Activated CD8-positive, alpha-beta memory T cell treated with anti-CD3 and anti-CD28 coated beads, Interleukin-2, amount 50 U/mL, for 4 hours (primary cell): ENCODE data around the gene FAM222B.
"Not testable (repeated sequence)": the region's sequence is repeated elsewhere in the genome, so short reads cannot be mapped to it uniquely, and the experiment has no call there.

Experiments used
- DNase-seq: peaks from one replicate; pipeline ENCODE4 v3.0.0-alpha.2; 2020

Gene FAM222B

GRCh38 chr17:28839221-28839620 lies 3.4 kb downstream of the FAM222B start:
- DNase-seq: no peak

GRCh38 chr17:28836541-28836940 lies 6.0 kb downstream of the FAM222B start:
- DNase-seq: not testable (repeated sequence)

- no peak for DNase-seq
Observed at GRCh38 chr17:28834420-28834819, 8.2 kb downstream of the FAM222B start.

GRCh38 chr17:28828294-28829040 lies 14.1 kb downstream of the FAM222B start:
- no peak for DNase-seq

- DNase-seq: no peak
Observed at GRCh38 chr17:28827672-28828071, 14.9 kb downstream of the FAM222B start.

DNA sequence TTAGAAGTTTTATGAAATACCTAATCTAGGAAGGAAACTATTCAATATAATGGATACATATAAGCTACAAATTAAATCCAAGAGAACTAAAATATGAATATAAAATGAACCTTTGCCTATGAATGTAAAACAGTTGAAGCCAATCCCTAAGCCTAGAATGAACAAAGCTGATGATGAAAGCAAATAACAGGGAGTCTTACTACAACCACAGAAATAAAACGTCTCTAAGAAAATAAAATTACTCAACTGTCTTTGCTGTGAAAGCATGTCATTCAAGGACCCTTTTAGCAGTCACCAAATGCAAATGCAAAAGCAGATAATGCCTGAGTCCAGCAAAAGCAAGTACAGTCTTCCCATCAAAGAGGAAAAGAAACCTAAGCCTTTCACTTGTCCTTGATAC lies 23.0 kb downstream of the FAM222B start:
- no peak for DNase-seq

DNA sequence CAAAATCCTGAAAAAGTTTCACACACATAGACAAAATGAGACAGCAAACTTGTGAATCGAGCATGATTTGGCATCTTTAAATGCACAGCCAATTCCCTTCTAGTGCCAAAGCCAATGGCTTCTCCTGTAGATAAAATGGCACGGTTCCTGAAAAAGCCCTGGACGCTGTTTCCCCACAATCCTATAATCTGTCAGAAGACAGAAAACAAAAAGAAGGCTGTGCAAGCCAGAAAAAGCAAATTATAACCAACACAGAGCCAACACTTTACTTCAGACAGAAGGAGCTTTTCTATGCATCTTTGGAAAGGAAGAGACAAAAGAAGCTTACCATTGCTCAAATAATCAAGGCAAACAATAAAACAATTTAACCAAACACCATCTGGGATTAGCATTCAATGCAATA lies 23.8 kb downstream of the FAM222B start:
- no peak for DNase-seq

GRCh38 chr17:28816540-28816939 lies 26.1 kb downstream of the FAM222B start:
- no peak for DNase-seq

DNA sequence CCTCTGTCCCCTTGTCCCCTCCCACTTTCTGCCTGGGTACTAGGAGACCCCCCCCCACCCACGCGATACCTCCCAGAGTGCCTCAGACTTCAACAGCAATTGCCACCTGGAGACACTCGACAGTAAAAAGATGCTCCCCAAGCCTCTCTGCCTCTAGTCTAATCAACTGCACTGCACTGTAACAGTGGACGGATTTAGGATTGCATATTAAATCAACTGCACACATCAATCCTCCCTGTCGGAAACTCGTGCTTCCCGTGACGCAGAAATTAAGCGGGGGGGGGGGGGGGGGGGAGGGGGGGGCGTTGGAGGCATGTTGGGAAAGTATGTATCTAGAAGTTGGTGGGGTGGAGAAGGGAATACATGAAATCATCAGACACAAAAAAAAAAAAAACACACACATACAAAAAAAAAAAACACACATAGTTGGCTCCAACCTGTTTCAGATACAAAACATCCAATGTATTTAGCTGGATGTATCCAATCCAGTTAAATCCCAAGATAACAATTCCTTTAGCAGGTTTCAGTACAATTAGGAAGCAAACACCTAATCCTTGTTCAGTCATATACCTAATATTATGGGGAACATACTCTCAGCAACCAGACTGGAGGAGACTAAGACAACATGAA lies 29.7 kb downstream of the FAM222B start:
- DNase-seq: no peak

DNA sequence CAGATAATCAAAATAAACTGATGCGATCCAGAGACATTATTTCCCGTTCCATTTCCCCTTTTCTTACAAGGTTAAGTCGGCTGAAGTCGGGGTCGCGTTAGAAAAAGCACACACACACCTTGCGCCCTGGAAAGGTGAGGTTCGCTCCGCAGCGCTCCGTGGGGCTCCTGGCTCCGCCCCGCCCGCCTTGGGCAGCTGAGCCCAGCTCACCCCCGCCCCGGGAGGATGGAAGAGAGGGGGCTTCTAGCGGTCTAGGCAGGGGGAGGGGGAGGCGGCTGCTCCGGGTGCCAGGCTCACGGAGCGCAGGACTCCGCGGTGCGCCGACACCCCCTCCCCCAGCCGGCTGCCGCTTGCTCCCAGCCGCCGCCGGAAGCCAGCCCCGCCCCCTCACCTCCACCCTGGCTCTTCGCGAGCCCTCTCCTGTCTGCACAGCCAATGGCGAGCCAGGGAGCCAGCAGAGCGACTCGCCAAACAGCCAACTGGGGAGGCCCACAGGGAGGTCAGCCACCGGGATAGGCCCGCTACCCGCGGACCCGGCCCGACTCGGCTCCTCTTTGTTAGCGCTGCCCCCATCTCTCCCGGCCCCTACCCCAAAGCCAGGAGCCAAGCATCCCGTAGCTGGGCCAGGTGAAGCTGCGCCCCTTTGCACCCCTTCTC lies 30.4 kb downstream of the FAM222B start:
- DNase-seq: peak; percentile 94

DNA sequence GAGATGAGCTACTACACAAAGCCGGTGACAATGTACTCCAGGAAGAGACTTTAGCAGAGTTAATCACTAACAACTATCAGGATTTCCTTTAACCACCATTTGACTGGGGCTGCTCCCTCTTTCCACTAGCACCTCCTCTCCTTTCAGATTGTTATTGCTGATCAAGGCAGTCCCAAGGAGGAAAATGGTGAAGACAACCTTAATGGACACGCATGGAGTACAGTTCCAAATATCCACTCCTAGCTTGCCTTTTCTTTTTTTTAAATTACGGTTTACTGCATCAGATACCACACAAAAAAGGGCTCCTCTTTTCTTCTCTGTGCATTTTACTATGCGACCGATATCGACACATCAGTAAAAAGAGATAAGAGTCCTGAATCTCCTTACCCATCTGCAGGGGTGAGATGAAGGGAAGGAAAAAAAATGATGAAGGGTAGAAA lies 30.9 kb downstream of the FAM222B start:
- DNase-seq: no peak

GRCh38 chr17:28810437-28810836 lies 32.2 kb downstream of the FAM222B start:
- no peak for DNase-seq

DNA sequence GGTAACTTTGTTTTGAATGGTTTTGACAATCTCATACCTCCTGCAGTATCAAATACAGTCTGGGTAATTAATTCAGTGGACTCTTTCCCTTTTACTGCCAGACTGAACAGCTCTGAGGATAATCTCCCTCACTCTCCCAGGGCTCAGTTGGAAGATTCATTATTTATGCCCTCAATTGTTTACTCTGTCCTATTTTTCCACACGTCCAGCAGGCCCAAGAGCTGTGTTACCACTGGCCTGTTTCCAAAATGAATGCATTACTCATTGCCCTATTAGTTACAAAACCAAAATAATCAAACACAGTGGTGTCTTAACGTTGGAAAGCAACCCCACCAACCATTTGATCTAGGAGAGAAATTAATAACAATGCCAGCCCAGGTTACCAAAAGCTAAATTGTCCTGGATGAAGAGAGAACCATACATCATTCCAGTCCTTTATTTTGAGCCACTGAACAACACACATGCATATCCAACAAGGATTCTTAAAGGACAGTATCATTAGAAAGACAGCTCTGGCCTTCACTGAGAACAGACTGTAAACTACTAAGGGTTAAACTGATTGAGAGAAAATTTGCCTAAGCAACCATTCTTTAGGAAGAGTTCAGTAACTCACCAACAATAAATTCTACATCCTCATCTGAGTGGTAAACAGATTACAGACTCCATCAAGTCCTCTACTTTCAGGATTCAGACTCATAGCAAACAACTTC lies 34.5 kb downstream of the FAM222B start:
- DNase-seq: no peak

GRCh38 chr17:28796062-28796461 lies 46.5 kb downstream of the FAM222B start:
- no peak for DNase-seq

DNA sequence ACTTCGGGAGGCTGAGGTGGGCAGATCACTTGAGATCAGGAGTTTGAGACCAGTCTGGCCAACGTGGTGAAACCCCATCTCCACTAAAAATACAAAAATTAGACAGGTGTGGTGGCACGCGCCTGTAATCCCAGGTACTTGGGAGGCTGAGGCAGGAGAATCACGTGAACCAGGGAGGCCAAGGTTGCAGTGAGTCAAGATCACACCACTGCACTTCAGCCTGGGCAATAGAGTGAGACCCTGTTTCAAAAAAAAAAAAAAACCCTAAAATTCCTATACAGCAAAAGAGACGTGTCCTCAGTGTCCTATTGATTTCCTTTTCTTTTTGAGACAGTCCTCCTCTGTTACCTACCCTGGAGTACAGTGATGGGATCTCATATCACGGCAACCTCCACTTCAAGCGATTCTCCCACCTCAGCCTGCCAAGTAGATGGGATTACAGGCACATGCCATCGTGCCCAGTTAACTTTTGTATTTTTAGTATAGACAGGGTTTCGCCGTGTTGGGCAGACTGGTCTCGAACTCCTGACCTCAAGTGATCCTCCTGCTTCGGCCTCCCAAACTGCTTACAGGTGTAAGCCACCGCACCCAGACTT lies 47.6 kb downstream of the FAM222B start:
- DNase-seq: not testable (repeated sequence)

DNA sequence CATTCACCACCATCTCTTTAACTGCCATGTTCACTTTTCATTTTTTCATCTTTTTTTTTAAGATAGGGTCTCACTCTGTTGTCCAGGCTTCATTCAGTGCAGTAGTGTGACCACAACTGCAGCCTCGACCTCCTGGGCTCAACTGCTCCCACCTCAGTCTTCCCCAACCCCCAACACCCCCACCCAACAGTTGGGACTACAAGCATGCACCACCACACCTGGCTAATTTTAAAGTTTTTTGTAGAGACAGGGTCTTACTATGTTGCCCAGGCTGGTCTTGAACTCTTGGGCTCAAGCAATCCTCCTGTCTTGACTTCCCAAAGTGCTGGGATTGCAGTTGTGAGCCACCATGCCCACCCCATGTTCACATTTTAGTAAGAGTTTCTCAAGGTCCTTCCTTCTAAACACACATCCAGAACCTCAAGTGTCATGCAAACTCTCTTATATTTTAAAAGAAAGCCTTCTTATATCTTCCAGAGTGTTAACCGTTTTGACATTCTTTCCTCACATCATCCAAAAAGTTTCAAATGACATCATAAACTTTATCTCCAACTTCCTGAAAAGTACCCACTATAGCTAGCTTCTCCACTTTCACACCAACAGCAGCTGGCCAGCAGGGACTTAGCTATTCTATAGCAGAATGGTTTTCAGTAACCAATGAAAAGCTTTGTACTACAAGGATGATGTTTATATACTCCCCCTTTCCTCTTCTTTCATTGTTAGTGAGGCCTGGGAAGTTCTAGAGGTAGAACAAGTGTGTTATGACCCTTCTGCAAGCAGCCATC lies 49.5 kb downstream of the FAM222B start:
- DNase-seq: no peak

DNA sequence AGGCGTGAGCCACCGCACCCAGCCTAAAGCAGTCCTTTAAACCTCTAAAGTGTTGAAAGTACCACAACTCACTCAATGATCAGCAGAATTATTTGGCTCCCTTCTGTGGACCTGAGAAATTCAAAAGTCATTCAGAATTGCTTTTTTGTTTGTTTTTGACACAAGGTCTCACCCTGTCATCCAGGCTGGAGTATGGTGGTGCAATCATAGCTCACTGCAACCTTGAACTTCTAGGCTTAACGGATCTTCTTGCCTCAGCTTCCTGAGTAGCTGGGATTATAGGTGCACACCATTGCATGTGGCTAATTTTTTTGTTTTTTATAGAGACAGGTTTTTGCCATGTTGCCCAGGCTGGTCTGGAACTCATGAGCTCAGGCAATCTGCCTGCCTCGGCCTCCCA lies 54.5 kb downstream of the FAM222B start:
- DNase-seq: no peak

- DNase-seq: no peak
Observed at GRCh38 chr17:28783161-28783560, 59.4 kb downstream of the FAM222B start.

DNA sequence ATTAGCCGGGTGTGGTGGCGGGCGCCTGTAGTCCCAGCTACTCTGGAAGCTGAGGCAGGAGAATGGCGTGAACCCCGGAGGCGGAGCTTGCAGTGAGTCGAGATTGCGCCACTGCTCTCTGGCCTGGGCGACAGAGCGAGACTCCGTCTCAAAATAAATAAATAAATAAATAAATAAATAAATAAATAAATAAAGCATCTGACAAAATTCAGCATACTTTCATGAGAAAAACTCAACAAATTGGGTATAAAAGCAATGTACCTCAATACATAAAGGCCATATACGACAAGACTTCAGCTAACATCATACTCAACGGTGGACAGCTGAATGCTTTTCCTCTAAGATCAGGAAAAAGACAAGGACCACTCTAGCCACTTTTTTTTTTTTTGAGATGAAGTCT lies 63.0 kb downstream of the FAM222B start:
- DNase-seq: not testable (repeated sequence)

- no peak for DNase-seq
Observed at GRCh38 chr17:28777178-28777577, 65.4 kb downstream of the FAM222B start.

GRCh38 chr17:28774206-28774605 lies 68.4 kb downstream of the FAM222B start:
- DNase-seq: no peak

DNA sequence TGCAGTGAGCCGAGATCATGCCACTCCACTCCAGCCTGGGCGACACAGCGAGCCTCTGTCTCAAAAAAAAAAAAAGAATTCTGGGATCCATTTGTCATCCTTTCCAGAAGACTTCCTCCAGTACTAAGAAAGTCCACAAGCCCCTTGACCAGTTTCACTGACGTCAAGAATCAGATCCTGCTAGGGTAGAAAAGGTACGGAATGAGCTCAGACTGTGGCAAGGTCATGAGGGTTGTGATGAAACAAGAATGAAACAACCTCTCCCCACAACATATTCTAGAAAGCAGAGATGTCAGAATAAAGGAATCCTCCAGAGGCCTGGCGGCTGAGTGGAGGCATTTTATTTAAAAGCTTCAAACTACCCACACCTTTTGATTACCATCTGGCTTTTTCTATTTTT lies 68.9 kb downstream of the FAM222B start:
- no peak for DNase-seq
